ENCODE measurements around the gene STEAP1B. TPM values are rescaled to one million over a fixed set of nuclear protein-coding genes. Genes with fewer than 3 reads are reported as not detected.

Gene STEAP1B
- total and polyA plus RNA-seq, 2 of the 4 experiments (the other 2 are of a cell fraction) = 7.9 to 13.8 TPM

DNA sequence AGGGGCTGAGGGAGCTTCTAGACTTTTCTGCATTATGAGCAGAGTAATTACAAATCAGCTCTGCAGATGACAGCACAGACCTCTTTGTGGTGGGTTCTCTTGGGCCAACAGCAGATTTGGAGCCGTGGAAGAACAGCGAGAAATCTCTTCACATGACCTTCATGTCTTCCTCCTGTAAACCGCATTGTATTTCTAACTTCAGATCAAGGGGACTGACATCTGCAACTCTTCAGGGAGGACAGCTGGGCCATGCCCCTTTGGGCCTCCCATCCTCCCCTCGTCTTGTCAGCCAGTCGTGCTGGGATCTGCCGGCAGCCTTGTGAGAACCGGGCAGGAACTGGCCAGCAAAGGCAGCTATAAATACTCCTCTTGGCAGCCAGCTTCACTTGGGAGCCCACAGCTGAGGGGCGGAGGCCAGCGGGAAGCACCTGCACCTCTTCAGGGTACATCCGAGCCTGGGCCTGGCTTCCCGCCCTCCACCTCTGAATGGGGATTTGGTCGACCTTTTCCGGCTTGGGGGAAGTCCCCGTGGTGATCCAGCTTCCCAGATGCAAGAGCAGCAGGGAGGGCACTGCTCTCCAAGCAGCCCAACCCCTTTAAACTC, 54.7 kb downstream of the STEAP1B start:
- ATAC-seq (ENCODE audit: low read depth) (no peak), DNase-seq (peak; percentile 8)
- Histone ChIP-seq H3K4me3 (ENCODE audit: insufficient read depth, low read depth, low read length) (no peak overlapping the region), H3K14ac (replicated peaks; ENCODE audit: low read depth, low read length) (no peak overlapping the region), H3K4ac (ENCODE audit: low read depth, low read length) (no peak overlapping the region), H2AK9ac (replicated peaks; ENCODE audit: low read depth, low read length, poor library complexity) (no peak overlapping the region), H3K9me1 (ENCODE audit: insufficient read depth, low read length) (0 out of 2 replicates have a peak, but pooled peaks cover 3% of the 10 kb centered on the region), H4K20me1 (ENCODE audit: insufficient read depth, low read length) (no peaks in the 10 kb centered on the region), H4K5ac (ENCODE audit: low read depth, low read length) (no peak overlapping the region), H2BK20ac (ENCODE audit: low read depth, low read length) (no peak overlapping the region), H3K27ac (ENCODE audit: insufficient read depth, low read length) (no peak overlapping the region), H3K18ac (ENCODE audit: low read depth, low read length) (no peak overlapping the region), H3K79me1 (ENCODE audit: low read depth in 1 of 2, low read length in 2 of 2) (no peaks in the 10 kb centered on the region), H3K56ac (ENCODE audit: extremely low read depth, insufficient read depth, low read length) (no peak overlapping the region), H4K91ac (ENCODE audit: insufficient read depth, low read depth, low read length) (no peak overlapping the region), H3K27me3 (ENCODE audit: control insufficient read depth, insufficient read depth, low read length) (no peaks in the 10 kb centered on the region), H3K9me3 (ENCODE audit: control insufficient read depth, insufficient read depth, low read length) (no peaks in the 10 kb centered on the region), H2BK15ac (ENCODE audit: low read depth, low read length) (no peak overlapping the region), H3K36me3 (ENCODE audit: control insufficient read depth, insufficient read depth, low read length) (no peaks in the 10 kb centered on the region), H3K23ac (ENCODE audit: low read depth, low read length) (no peak overlapping the region), H2BK120ac (ENCODE audit: low read depth, low read length) (no peak overlapping the region), H2AFZ (replicated peaks; ENCODE audit: low read length, poor library complexity) (peak overlapping the region; percentile 38), H3K9ac (ENCODE audit: low read depth, low read length) (no peak overlapping the region), H2AK5ac (ENCODE audit: low read depth, low read length) (no peak overlapping the region), H4K8ac (ENCODE audit: low read depth in 2 of 2, low read length in 2 of 2) (no peak overlapping the region), H2BK5ac (ENCODE audit: low read depth, low read length, poor library complexity, severe bottlenecking) (no peak overlapping the region), H3K4me1 (ENCODE audit: control insufficient read depth, insufficient read depth, low read length) (peaks cover 2% of the 10 kb centered on the region), H3K4me2 (ENCODE audit: low read depth, low read length) (no peak overlapping the region)
- ChIA-PET CTCF (no interaction called here), POLR2A (ENCODE audit: unreplicated experiment) (no interaction called here)
- in situ Hi-C loops (cut with MboI; ENCODE audit: low sequenced_read_pairs) (no loop called here), intact Hi-C loops (cut with micrococcal nuclease) (no loop called here), dilution Hi-C loops (cut with HindIII; ENCODE audit: low sequenced_read_pairs, unreplicated experiment) (no loop called here)
- WGBS, 2 experiments (ENCODE audit: extremely low coverage in 2 of 2, insufficient read length in 1 of 2) = 25% methylated on average over 4 of the region's 14 CpGs; no CpG with 5 or more reads in 1 of the 2 experiments
- TF ChIP-seq CHD1 (IDR thresholded peaks at IDR 0.05; ENCODE audit: low read depth, low read length) (no peak), POLR2A (IDR thresholded peaks at IDR 0.05; ENCODE audit: low read depth, low read length) (no peak), USF2 (IDR thresholded peaks at IDR 0.05; ENCODE audit: low read depth, low read length) (no peak), NFE2L2 (IDR thresholded peaks at IDR 0.05; ENCODE audit: low read depth, low read length) (no peak), ELK1 (IDR thresholded peaks at IDR 0.05; ENCODE audit: borderline replicate concordance, low read depth, low read length) (no peak), RAD21 (IDR thresholded peaks at IDR 0.05; ENCODE audit: low read length) (no peak), MAZ (IDR thresholded peaks at IDR 0.05; ENCODE audit: borderline replicate concordance, low read depth, low read length) (no peak), SMC3 (IDR thresholded peaks at IDR 0.05; ENCODE audit: low read depth, low read length) (no peak), RFX5 (IDR thresholded peaks at IDR 0.05; ENCODE audit: low read depth, low read length) (no peak), FOS (IDR thresholded peaks at IDR 0.05; ENCODE audit: low read depth, low read length) (no peak), CEBPB (IDR thresholded peaks at IDR 0.05; ENCODE audit: low read depth, low read length) (no peak), RCOR1 (IDR thresholded peaks at IDR 0.05; ENCODE audit: insufficient replicate concordance, low read length) (no peak), BHLHE40 (IDR thresholded peaks at IDR 0.05; ENCODE audit: low read depth, low read length) (no peak), MAFK (IDR thresholded peaks at IDR 0.05; ENCODE audit: low read depth, low read length) (no peak)
- TF ChIP-seq, protein P1, sequence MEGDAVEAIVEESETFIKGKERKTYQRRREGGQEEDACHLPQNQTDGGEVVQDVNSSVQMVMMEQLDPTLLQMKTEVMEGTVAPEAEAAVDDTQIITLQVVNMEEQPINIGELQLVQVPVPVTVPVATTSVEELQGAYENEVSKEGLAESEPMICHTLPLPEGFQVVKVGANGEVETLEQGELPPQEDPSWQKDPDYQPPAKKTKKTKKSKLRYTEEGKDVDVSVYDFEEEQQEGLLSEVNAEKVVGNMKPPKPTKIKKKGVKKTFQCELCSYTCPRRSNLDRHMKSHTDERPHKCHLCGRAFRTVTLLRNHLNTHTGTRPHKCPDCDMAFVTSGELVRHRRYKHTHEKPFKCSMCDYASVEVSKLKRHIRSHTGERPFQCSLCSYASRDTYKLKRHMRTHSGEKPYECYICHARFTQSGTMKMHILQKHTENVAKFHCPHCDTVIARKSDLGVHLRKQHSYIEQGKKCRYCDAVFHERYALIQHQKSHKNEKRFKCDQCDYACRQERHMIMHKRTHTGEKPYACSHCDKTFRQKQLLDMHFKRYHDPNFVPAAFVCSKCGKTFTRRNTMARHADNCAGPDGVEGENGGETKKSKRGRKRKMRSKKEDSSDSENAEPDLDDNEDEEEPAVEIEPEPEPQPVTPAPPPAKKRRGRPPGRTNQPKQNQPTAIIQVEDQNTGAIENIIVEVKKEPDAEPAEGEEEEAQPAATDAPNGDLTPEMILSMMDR (conservative IDR thresholded peaks at IDR 0.05; ENCODE audit: low read depth, low read length) = no peak
- no TSS peak for BruUV-seq (replicated peaks)
